ENCODE measurements around the gene PACC1.

PACC1 gene

GRCh38 chr1:212437179-212437798 lies 22.6 kb upstream of the PACC1 start:
- DNase-seq, result peak; percentile 48

DNA sequence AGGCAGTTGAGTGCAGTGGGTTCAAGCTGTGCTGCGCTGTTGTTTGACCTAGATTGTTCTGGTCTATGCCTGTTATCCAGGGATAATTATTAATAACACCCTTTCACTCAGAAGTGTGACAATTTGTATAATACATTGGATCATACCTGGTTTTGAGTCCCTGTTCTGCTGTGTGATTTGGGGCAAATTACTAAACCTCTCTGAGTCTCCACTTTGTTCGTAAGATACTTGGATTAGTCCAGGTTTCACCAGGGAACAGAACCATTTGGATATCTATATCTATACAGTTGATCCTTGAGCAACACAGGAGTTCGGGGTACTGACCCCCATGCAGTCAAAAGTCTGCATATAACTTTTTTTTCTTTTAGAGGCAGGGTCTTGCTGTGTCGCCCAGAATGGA lies 20.3 kb upstream of the PACC1 start:
- no peak for DNase-seq

- no peak for DNase-seq
Observed at GRCh38 chr1:212433577-212434462, 19.1 kb upstream of the PACC1 start.

DNA sequence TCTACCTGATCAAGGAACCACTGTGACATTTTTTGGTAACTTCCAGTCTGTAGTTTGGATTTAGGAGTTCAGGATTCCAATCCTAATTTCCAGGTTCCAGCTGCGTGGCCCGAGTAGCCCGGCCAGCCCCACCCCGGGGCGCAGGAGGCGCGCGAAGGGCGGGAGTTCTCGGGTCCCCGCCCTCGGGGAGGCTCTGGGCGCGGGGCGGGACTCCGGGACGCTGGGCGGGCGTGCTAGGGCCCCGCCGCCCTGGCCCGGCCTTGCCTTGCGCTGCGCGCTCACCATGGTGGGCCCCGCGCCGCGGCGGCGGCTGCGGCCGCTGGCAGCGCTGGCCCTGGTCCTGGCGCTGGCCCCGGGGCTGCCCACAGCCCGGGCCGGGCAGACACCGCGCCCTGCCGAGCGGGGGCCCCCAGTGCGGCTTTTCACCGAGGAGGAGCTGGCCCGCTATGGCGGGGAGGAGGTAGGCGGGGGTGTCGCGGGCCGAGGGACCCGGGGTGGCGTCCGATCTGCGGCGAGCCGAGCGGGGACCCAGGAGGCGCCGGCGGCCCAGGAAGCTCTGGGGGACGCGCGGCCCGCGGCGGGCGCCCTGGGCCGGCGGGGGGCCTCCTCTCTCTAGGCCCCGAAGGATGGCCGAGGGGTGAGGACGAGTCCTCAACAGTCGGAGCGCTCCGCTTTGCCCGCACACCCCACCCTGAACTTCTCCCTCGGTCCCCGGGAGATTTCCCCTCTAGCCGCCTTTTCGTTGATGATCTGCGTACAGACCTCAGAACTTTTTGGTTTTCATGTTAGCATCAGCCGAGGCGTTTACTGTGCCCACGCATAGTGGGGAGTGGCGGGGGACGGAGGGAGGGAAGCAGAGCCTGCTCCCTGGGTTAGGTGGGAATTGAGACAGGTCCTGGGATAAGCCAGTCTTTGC lies 18.2 kb upstream of the PACC1 start, which contains the start of gene NENF:
Gene NENF, plus strand, starts transcription at position 260 of the 916 bp plus-strand sequence. Its CDS starts 24 bp downstream, at position 284.
- DNase-seq, result peak; percentile 83

GRCh38 chr1:212432272-212432660 lies 17.6 kb upstream of the PACC1 start:
- DNase-seq, result peak; percentile 44

GRCh38 chr1:212431644-212432043 lies 17.0 kb upstream of the PACC1 start:
- no peak for DNase-seq

DNA sequence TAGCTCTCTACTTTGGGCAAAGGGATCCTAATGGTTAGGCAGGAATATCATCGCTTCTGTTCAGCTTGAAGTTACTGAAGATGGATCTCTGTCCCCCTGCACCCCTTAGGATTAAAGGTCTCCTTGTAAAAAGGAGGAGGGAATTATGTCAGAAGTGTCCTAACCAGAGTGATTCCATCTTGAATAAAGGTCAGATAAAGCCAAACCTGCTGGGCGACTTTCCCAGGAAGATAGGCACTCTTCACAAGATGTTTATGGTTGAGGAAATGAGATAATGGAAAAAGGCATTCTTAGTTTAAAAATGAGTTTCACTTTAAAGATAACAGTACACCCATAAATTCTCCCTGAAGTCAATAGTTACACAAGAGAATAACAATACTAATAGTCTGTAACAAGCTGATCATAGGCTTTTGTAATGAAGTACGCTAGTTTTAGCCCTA lies 16.3 kb upstream of the PACC1 start:
- peak; percentile 49 for DNase-seq

GRCh38 chr1:212430416-212430815 lies 15.7 kb upstream of the PACC1 start:
- DNase-seq, result no peak

DNA sequence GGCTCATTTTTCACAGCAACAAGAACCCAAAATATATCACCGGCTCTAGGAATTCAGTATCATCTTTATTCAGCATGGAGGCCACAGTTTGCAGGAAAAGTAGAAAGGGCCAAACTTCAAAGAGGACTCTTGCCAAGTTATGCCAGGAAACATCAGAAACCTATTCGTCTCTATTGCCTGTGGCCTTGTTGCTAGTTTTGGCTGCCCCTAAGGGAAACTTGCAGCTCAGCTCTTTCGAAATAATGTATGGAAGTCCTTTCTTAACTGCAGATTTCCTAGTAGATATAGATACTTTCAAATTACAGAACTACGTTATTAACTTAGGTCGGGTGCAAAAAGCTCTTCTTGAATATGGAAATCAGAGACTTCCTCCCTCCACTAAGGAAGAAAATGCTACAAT lies 13.8 kb upstream of the PACC1 start:
- no peak for DNase-seq

DNA sequence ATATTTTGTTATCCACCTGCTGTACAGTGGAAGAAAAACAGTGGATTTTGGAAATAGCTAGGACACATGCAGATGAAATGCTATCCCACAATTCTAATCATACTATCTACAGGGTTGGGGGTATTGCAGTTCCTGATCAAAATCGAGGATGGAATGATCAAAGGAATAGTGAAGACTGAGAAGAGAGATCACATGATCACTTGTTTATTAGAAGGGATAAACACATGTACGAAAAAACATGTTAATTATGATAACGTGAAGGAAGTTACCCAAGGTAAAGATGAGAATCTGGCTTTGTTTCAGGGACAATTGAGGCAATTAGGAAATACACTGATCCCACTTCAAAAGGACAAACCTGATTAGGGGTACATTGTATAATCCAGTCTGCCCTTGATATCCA lies 9.2 kb upstream of the PACC1 start:
- no peak for DNase-seq

DNA sequence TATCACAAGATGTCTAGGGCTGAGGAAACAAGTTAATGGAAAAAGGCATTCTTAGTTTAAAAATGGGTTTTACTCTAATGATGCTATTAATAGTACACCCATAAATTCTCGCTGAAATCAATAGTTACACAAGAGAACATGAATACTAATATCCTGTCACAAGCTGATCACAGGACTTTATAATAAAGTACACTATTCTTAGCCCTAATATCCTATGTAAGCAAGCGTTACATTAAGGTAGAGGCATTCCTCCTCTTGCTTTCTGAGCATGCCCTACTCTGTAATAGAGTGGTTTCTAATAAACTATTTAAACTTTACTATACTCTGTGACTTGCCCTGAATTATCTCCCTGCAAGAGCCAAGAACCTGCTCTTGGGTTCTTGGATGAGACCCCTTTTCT lies 6.5 kb upstream of the PACC1 start:
- DNase-seq, result no peak

- DNase-seq, result peak; percentile 41
Observed at GRCh38 chr1:212415107-212415841, 588 bp upstream of the PACC1 start.

GRCh38 chr1:212413902-212414327 lies 771 bp downstream of the PACC1 start:
- no peak for DNase-seq

DNA sequence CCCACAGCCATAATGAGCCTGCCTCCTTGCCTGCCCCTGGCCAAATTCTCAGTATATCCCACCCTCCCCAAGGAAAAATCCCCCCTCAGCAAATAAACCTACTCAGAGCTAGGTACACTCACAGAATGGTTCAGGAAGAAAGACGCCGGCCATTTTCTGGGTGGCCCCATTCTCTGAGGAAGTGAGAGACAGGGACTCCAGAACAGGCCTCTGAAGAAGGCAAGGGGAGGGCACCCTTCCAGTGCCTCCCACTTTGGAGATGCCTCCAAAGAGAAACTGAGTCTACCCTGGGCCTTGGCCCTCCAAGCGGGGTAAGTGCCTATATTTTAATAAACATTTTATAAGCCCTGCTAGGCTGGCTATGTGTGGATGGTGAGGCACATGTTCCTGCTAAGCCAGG lies 2.3 kb downstream of the PACC1 start:
- DNase-seq, result no peak

DNA sequence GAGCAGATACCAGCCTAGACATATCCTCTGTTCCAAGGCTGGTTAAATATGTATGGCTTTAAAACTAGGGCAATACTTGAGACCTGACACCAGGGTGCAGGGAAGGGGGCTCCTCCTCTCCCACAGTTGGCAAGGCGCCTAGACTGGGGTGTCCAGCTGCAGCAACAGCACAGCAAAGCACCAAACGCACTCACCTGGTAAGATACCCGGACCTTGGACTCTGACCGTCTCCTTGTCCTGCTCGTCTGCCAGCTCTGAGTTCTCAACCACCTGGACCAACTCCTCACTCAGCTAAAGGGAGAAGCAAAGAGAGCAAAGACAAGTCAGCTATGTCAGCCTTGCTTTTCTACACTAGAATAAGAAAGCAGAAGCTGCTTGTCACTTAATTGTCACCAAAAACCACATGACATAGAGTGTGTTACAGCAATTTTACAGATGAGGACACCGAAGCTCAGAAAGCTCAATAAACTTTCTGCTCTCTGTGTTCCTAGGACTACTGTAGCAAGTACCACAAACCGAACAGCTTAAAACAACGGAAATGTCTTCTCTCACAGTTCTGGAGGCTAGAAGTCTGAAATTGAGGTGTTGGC lies 4.4 kb downstream of the PACC1 start:
- no peak for DNase-seq

GRCh38 chr1:212402666-212403321 lies 11.9 kb downstream of the PACC1 start:
- no peak for DNase-seq

- no peak for DNase-seq
Observed at GRCh38 chr1:212401838-212402582, 12.7 kb downstream of the PACC1 start.

GRCh38 chr1:212401042-212401441 lies 13.6 kb downstream of the PACC1 start:
- no peak for DNase-seq

DNA sequence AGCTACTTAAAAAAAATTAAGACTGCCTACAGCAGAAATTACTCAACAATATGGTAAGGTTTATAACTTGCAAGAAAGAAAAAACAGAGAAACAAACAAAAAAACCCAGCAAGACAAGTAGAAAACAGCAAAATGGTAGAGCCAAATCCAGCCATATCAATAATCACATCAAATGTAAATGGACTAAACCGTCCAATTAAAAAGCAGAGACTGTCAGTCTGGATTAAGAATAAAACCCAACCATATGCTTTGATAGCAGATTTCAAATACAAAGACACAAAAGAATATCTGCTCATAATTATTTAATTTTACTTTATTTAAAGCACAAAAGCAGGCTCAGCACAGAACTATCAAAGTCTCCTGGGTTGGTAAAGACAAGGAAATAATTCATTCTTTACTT lies 17.5 kb downstream of the PACC1 start:
- no peak for DNase-seq

GRCh38 chr1:212396638-212397037 lies 18.0 kb downstream of the PACC1 start:
- no peak for DNase-seq
